NK-92 treated with Interleukin-12 subunit alpha and Interleukin-12 subunit beta, amount 100 ng/mL, for 24 hours (cell line): ENCODE measurements around the gene GGACT.

Experiments
- DNase-seq: peaks from one replicate; lab custom pipeline; 2025; lab: John Stamatoyannopoulos, UW

GGACT gene

DNA sequence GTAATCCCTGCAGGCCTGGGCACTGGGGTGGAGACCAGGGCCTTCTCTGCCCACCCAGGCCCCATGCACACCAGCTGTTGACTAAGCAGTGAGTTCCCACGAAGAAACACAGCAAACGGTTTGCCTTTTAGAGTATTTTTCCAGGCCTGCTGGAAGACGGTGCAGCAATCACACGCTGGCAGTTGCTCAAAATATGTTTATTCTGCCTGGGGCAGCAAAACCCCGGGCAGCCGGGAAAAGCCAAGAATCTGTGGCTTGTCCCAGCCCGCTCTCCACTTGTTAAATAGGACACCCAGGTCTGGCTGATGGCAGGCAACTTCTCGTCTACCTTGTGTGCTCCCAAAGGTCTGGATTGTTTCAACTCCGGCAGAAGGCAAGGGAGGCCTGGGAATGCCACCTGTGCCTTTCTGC is 40.8 kb downstream of the GGACT start:
- DNase-seq: no peak

DNA sequence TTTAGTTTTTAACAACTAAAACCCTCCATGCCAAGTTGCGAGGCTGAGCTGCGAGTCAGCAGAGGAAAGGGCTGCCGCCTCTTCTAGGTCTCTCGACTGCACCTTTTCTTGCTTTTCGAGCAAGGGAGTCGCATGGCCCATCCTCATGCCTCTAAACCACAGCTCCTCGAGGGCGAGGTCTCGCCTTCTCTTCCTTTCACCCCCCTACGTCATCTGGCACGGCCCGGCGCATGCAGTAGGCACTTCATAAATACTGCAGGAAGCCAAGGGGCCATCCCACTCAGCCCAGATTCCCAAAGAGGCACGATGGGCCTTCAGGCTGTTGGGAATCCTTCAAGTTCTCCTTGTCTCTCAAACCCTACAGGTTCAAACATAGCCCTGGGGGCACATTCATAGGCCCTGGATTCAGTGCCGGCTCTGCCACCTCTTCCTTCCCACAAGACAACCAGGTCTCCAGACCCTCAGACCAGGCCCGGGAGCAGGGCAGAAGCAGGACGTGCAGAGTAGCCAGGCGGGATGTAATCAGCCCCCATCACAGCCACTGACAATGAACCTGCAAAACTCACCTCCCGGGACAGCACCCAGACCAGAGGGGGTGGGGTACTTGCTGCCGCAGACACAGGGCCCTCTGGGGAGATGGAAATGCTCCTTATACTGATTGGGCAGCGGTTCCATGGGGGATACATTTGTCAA is 41.7 kb downstream of the GGACT start:
- DNase-seq: no peak

DNA sequence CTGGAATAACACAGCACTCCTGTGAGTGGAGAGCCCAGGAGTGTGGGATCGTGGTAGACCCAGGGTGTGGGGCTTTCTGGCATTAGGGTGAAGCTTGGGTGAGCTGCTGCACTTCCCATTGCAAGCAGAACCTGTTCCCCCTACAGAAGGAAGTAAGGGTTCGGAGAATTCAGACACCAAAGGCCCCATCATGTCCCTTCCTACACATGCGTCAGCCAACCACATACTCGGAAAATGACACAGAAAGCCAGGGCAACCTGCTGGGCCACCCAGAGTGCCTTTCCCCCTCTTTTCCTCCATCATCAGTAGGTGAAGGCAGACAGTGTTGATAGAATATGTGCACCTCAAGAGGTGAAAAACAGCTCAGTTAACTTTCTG is 42.9 kb downstream of the GGACT start:
- DNase-seq: no peak

DNA sequence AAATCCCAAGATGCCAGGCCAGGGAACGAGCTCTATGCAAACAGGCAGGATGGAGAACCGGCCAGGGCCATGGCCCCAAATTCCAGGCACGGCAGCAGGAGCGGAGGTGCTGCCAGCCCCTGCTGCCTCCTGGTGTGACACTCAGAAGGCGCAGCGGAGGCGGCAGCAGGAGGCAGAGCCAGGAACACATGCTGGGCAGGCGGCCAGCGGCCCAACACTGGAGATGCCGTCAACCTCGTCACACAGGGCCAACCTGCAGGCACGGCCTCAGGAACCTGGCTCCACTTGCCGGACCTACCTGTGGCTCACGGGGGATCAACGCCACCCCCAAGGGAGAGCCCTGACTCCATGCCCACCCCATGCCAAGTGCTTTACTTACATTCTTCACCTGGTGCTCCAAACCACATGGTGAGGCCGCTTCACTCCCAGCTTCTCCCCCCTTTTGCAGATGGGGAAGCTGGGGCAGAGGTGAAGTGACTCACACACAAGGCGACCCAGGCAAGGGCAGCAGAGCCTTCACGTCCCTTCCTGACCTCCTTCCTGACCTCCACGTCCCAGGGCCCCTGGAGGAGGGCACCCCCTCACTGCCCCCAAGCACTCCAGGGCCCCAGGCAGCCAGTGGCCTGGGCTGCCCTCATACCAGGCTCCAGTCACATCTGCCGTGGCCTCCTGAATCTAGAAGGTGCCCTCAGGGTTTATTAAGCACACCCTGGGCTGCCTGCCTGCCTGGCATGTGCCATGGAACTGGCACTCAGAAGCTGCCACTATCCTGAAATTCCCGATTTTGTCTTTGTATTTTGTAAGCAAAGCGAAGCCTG is 43.5 kb downstream of the GGACT start:
- DNase-seq: no peak

DNA sequence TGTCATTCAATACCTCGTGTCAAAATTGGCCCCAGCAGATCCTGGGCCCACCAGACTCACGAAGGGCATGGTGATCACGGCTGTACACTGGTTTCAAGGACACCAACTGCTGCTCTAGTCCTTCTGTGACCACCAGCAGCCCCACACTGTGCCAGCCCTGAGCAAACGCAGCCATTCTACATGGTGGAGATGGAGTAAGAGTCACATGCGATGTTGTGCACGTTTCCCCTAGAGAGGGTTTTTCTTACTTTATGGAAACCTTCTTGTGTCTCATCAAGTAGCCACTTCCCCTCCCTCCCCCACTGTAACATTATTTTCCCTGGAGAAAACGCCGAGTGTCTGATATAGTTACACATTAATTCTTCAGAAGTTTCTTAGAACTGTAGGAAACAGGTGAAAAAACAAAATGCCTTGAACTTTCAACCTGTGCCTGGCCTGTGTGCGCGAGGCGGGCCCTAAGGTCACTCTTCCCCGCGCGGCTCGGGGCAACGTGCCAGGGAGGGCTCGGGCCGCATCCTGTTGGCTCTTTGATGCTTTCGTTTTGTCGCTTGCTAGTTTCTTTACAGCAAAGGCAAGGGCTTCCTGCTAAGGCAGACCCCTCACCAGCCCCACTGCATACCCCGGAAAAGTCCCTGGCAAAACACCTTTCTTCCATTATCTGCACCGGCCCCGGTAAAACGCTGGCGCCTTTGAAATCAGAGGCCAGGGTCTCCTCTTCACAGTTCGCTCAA is 44.6 kb downstream of the GGACT start:
- DNase-seq: no peak

DNA sequence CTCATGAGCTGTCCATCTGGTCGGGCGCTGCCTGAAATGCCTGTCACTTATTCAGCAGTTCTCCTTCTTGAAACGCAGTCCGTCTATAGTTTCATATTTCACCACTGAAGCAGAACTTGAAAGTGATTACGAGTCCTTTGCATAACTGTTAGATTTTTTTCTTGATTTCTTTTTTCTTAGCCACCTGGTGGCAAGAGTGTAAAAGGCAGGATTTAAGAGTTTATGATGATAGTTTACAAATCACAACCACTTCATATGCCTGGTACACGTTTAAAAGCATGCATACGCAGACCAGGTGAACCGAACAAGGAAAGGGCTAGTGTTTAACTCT is 45.8 kb downstream of the GGACT start:
- no peak for DNase-seq

DNA sequence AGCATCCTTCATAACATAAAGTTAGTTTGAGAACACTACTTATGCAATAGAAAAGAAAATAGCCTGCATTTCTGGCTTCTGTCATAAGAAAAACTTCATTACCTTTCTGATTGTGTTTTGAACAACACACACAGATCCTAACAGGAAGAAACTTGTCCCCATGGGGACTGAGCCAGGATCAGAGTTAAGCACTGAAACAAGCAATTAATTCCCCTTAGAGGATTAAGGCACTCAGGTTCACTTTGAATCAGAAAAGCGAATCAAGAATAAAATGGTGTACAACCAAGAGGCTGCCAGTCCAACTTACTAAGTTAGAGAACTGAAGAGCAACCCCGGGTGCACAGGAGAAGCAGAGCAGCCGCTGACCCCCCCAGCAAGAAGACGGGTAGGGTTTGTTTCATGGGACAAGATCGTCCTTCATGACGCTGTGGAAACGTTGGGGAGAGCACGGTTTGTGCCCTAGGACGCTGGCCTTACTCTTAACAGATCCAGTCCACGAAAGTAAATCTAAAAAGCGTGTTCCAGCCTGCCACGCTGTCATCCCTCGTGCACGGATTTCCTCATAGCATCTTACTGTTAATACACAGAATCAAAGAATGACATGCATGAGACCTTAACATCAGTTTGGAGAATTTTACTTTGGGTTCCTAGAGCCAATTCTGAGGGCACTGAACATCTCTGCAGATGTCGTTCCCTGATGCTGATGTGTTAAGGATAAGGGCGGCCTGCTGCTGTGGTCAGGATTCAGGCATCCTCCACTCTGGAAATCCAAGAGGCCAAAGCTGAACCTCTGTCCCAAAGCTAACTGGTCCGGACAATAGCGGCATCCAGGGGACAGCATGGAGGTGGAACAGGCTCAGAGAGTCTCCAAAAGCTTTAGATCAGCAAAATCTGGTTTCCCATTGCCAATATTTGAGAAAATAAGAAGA is 46.4 kb downstream of the GGACT start:
- no peak for DNase-seq

DNA sequence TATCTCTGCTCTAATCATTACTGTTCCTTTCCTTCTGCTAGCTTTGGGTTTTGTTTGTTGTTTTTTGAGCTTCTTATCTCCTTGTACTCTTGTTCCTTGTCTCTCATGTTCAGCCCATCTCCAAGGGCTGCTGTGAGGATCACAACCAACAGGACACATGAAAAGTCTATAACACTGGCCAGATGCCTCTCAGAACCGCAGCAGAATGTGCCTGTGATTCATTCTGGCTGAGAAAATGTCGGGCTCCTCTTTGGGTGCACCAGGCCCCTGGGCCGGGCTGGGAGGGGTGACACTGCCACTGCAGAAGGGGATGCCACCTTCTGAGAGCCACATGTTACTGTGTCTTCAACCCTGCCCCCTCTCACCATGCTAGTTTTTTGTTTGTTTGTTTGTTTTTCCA is 48.0 kb downstream of the GGACT start:
- no peak for DNase-seq

DNA sequence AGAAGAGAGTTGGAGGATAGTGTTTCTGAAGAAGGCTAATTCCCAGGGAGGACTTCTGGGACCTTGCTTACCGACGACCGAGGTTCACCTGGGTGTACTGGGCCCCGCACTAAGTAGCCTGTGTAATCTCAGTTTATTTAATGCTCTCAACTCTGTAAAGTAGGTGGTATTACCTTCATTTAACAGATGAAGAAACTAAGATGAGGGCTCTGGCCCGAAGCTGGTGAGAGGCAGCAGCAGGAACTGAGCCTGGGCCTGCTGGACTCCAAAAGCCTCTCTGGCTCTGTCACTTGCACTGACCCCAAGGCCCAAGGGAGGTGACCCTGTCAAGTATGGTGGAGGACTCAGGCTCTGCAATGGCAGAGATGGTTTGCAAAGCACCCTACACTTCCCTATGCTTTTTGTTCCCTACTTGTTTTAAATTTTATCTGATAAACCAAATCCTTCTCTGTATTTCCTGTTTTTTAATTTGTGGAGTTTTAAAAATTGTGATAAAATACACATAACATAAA is 50.6 kb downstream of the GGACT start:
- DNase-seq: no peak

DNA sequence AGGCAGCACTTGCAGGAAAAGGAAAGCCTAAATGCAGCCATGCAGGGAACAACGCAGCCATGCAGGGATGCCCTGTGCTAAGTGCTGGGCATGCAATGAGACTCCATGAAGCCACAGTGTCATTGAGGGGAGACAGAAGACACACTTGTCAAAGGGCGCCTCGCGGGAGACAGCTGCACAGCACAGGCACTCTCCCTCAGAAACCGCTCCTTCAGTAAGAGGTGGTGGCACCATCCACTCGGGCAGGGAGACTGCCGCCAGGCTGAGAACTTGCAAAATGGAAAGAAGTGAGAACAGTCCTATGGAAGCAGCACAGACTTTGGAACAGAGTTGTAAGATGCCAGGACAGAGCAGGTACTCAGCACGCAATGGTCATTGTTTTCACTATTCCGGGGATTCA is 51.1 kb downstream of the GGACT start:
- no peak for DNase-seq

DNA sequence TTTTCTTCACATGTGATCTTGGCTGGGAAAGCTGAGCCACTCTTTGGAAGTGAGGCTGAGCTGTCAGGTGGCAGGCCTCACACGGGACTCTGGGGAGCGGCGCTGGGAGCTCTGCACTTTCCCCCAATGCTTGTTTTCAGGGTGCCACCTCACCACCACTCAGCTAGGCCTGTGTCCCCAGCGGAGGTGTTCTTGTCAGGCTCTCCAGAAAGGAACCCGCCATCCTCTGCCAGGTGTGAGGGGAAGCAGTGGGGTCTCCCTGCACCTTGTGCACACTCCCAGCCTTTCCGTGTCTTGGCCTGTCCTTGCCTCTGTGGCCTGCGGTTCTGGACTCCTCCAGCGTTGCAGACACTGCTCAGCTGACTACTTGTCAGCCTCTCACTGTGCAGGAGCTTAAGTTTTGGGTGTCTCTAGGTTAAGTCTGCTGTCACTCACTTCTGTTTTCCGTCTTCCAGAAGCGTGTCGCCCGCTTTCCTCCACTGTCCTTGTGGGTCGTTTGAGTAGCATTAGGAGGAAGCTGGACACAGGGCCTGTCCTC is 51.9 kb downstream of the GGACT start:
- no peak for DNase-seq

DNA sequence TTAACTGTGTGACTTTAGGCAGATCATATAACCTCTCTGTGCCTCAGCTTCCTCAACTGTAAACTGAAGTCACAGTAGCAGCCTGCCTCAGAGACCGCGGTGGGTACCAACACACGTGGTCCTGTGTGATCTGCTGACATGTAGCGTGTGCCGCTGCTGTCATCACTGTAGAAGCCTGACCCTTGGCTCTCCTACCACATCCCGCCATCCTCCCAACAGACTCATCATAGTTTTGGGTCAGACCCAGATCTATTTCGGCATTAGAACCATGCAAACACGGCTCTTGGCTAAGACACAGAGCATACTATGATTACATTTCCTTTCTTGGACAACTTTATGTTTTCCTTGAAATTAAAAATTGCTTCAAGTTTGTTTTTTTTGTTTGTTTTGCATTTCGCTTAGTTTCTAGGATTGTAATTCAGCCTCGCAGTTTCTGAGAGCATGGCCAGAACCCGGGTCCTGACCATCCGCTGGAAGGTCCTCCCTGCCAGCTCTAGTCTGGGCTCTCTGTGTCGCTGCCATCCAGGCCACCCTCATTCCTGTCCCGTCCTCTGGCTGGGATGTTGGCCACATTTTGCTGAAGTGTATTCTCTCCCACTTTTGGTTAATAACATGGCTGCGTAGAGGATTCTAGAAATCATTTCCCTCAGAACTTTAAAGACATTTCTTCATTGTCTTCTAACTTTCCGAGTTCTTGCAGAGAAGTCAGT is 53.0 kb downstream of the GGACT start:
- DNase-seq: no peak

DNA sequence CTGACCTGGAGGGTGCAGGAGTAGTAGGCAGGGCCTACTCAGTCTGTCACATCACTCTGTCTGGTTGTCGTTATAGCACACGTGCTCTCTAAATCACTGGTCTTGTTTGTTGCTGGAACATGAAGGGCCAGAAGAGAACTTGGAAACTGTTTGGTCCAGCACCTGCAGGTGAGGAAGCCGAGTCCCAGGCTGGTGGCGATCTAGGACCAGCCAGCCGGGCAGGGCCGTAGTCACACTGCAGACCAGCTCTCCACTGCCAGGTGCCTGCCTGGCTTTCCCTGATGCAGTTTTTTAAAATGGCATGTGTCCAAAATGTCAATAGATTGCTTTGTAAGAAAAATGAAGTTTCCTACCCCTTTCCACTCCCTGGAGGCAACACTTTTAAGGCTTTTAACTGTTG is 53.7 kb downstream of the GGACT start:
- DNase-seq: no peak

DNA sequence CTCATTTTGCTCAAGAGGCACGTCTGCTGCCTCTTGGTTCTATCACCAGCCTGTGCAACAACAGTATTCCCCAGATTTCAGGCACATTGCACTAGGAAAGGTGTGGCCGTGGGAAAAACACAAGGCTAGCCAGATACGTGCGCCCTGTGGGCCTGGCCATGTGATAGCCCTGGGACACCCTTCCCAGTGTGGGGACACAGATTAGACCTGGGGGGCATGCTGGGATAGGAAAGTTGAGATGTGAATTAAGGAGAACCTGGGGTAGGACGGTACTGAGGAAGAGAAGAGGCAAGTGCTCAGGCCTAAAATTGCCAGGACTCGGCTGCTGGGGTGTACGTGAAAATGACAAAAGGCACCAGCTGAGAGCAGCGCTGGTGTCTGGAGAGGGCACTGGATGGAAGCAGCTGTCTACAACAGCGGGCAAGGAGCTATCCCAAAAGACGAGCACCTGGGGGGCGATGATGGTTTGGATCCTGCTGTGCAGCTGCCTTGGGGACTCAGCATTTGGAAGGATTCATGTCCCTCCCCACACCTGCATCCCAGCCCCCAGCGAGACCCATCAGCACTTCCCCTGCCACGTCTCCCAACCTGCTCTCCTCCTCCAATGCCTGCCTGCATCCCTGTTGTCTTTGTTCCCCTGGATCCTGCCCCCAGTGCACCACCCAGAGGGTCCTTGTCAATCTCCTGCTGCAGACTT is 54.3 kb downstream of the GGACT start:
- no peak for DNase-seq

DNA sequence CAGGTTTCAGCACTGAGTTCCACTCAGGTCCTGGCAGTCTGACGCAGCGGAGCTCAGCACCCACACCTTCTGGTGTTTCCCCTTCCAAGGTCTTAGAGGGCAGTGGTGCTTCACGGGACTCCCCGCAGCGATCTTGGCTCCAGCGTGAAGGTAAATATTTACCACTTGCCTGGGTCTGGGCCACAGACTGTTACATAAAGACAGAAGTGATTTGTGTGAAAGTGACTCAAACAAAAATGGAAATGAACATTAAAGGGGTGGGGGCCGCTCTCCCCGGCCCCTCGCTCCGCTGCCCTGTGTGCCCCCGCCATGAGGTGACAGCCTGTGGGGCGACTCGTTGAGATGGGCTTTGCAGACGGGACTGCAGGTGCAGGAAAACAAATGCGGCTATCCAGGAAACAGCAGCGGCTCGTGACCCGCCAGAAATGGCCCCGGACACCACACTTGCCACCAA is 55.0 kb downstream of the GGACT start:
- DNase-seq: no peak

DNA sequence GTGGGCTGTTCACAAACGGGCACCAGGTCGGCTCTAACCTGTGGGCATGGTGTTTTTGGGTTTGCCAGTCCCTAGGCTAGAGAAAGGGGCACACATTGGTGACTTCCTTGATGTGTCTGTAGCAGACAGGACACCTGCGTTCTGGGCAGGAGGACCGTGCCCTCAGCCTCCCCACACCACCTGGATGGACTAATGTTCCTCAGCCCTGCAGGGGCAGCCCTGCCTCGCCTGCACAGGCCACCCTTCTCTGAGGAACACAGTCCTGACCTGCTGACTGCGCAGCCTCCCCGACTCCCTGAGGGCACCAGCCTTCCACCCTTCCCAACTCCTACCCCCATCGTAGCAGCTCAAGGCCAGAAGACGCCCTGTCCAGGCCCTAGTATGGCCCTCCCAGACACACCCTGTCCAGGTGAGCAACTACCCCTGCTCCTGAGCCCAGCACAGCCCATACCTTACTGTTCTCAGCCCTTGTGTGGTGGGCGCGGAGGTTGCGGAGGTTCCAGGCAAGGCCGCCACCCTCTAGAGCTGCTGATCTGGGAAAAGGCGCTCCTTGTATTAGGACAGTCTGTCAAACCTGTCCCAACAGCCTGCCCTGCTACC is 55.7 kb downstream of the GGACT start:
- no peak for DNase-seq

DNA sequence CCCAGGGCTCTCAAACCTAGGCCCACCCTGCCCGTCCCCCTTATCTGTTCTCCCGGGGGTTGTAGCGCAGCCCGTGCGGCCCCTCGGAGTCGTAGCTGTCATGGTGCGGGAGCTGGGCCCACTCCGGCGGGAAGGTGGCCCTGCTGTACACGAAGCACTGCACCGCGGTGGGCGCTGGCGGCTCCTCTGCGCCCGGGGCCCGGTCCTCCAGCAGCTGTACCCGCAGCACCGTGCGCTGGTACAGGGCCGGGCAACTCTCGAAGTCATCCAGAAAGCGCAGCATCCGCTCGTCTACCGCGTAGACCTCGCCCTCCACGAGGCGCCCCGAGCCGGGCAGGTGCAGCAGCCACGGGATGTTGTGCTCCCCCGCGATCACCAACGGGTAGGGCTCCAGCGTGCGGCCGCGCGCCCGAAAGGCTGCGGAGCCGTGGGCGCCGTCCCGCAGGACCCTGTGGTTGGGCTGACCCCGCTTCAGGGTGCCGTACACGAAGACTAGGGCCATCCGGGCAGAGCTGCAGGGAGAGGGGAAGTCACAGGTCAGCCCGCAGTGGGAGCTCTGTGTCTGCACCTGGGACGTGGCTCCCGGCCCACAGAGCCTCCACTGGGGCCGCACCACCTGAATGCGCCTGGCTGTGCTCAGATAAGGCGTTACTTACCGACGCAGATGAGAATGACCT is 56.4 kb downstream of the GGACT start:
- DNase-seq: no peak

DNA sequence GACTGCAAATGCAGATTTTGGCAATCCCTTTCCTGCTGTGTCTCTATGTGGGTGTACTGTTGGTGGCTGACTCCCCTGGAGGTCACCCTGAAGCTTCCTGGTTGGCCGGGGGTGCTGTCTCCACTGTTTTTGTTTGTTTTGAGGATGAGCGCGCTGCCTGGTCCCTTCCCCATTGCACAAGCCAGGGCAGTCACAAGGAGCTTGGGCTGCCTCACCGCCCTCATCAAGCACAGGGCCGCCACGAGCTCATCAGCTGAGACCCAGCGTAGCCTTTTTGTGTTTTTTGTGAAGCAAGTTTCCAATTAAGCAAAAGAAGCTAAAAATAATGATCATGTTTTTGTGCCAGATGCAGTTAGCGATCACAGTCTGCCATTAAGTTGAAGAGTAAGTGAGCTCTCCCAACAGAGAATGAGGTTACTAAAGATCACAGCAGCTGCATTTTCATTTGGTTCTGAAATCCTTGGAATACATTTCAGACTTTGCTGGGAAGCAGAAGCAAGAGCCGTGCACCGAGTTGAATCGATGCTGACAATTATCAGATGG is 57.8 kb downstream of the GGACT start:
- DNase-seq: no peak
